Mucosa of rectum (tissue), 2 donors: ENCODE data around the gene ABCC5.

Source experiments
- H3K27ac ChIP-seq, 2 donors: one replicate each; pipeline ENCODE4 v1.7.0; 2013; ENCODE audit warnings: inconsistent platforms in 2 of 2, low read depth in 2 of 2, low read length in 2 of 2
- H3K27me3 ChIP-seq, 2 donors: one replicate each; pipeline ENCODE4 v1.7.0; 2013; ENCODE audit warnings: low read length in 2 of 2; ENCODE audit not compliant: control insufficient read depth in 2 of 2, insufficient read depth in 2 of 2
- H3K36me3 ChIP-seq, 2 donors: one replicate each; pipeline ENCODE4 v1.7.0; 2013; ENCODE audit warnings: low read length in 2 of 2; ENCODE audit not compliant: control insufficient read depth in 2 of 2, insufficient read depth in 2 of 2
- H3K4me1 ChIP-seq, 2 donors: one replicate each; pipeline ENCODE4 v1.7.0; 2013; ENCODE audit warnings: low read length in 2 of 2, mild to moderate bottlenecking in 1 of 2; ENCODE audit not compliant: control insufficient read depth in 2 of 2, insufficient read depth in 2 of 2
- H3K4me3 ChIP-seq, 2 donors: one replicate each; pipeline ENCODE4 v1.7.0; 2013; ENCODE audit warnings: low read length in 2 of 2
- H3K9ac ChIP-seq, 2 donors: one replicate each; pipeline ENCODE4 v1.7.0; 2013; ENCODE audit warnings: low read length in 2 of 2, low read depth in 1 of 2, mild to moderate bottlenecking in 1 of 2
- H3K9me3 ChIP-seq, 2 donors: one replicate each; pipeline ENCODE4 v1.7.0; 2013; ENCODE audit warnings: low read length in 2 of 2; ENCODE audit not compliant: control insufficient read depth in 2 of 2
- donor health status: healthy.
- donor health status: Normal muscosa, but diverticular disease.

Gene ABCC5

GRCh38 chr3:183980403-183980802 lies 37.3 kb downstream of the ABCC5 start:
- Histone ChIP-seq H3K36me3 (peaks cover 10 to 23% of the 10 kb centered on the region in 2 donors), H3K9ac (no peak overlapping the region), H3K9me3 (no peaks in the 10 kb centered on the region), H3K27ac (no peak overlapping the region), H3K4me1 (no peaks in the 10 kb centered on the region), H3K27me3 (no peaks in the 10 kb centered on the region), H3K4me3 (no peak overlapping the region)

GRCh38 chr3:183975981-183976662 lies 41.6 kb downstream of the ABCC5 start:
- no peak overlapping the region for H3K9ac ChIP-seq
- no peaks in the 10 kb centered on the region for H3K27me3 ChIP-seq
- no peaks in the 10 kb centered on the region for H3K4me1 ChIP-seq
- H3K36me3 ChIP-seq, result peaks cover 13 to 15% of the 10 kb centered on the region in 2 donors
- no peak overlapping the region for H3K27ac ChIP-seq
- H3K9me3 ChIP-seq, result no peaks in the 10 kb centered on the region
- no peak overlapping the region for H3K4me3 ChIP-seq

GRCh38 chr3:183968666-183969245 lies 48.9 kb downstream of the ABCC5 start:
- Histone ChIP-seq H3K9ac (no peak overlapping the region), H3K4me3 (no peak overlapping the region), H3K9me3 (no peaks in the 10 kb centered on the region), H3K27me3 (no peaks in the 10 kb centered on the region), H3K27ac (no peak overlapping the region), H3K36me3 (peaks cover 39 to 42% of the 10 kb centered on the region in 2 donors), H3K4me1 (no peaks in the 10 kb centered on the region)

- Histone ChIP-seq H3K4me3 (no peak overlapping the region), H3K27me3 (no peaks in the 10 kb centered on the region), H3K36me3 (peaks cover 45 to 51% of the 10 kb centered on the region in 2 donors), H3K9ac (no peak overlapping the region), H3K9me3 (no peaks in the 10 kb centered on the region), H3K4me1 (no peaks in the 10 kb centered on the region), H3K27ac (no peak overlapping the region)
These were observed 50.0 kb downstream of the ABCC5 start for GRCh38 chr3:183967693-183968092.

- H3K27me3 ChIP-seq, result no peaks in the 10 kb centered on the region
- no peaks in the 10 kb centered on the region for H3K9me3 ChIP-seq
- H3K36me3 ChIP-seq, result peaks cover 38 to 48% of the 10 kb centered on the region in 2 donors
- no peak overlapping the region for H3K9ac ChIP-seq
- no peak overlapping the region for H3K27ac ChIP-seq
- H3K4me1 ChIP-seq, result no peaks in the 10 kb centered on the region
- H3K4me3 ChIP-seq, result no peak overlapping the region
These were observed 51.3 kb downstream of the ABCC5 start for GRCh38 chr3:183966361-183966791.

- peaks cover 8 to 15% of the 10 kb centered on the region in 2 donors for H3K4me1 ChIP-seq
These were observed 54.9 kb downstream of the ABCC5 start for GRCh38 chr3:183962807-183963206.

GRCh38 chr3:183959214-183959613 lies 58.5 kb downstream of the ABCC5 start:
- peaks cover 8 to 15% of the 10 kb centered on the region in 2 donors for H3K4me1 ChIP-seq
- H3K36me3 ChIP-seq, result peaks cover 18 to 29% of the 10 kb centered on the region in 2 donors

More at GRCh38 chr3:183962807-183963206, 54.9 kb downstream of the ABCC5 start:
- H3K9ac ChIP-seq, result no peak overlapping the region
- H3K36me3 ChIP-seq, result peaks cover 42 to 53% of the 10 kb centered on the region in 2 donors
- no peaks in the 10 kb centered on the region for H3K9me3 ChIP-seq
- no peak overlapping the region for H3K27ac ChIP-seq
- no peaks in the 10 kb centered on the region for H3K27me3 ChIP-seq
- H3K4me3 ChIP-seq, result no peak overlapping the region

GRCh38 chr3:183958775-183959174 lies 58.9 kb downstream of the ABCC5 start:
- Histone ChIP-seq H3K36me3 (peaks cover 16 to 25% of the 10 kb centered on the region in 2 donors), H3K9ac (peak overlapping the region in 1 of 2 donors; percentile 48), H3K27ac (peak overlapping the region; percentile 77 to 87), H3K27me3 (no peaks in the 10 kb centered on the region), H3K4me1 (peaks cover 8 to 15% of the 10 kb centered on the region in 2 donors), H3K4me3 (no peak overlapping the region), H3K9me3 (no peaks in the 10 kb centered on the region)

More at GRCh38 chr3:183959214-183959613, 58.5 kb downstream of the ABCC5 start:
- H3K9ac ChIP-seq, result peak overlapping the region in 1 of 2 donors; percentile 48
- no peaks in the 10 kb centered on the region for H3K27me3 ChIP-seq
- peak overlapping the region; percentile 77 to 87 for H3K27ac ChIP-seq
- H3K9me3 ChIP-seq, result no peaks in the 10 kb centered on the region
- H3K4me3 ChIP-seq, result no peak overlapping the region

GRCh38 chr3:183958226-183958625 lies 59.5 kb downstream of the ABCC5 start:
- Histone ChIP-seq H3K9ac (peak overlapping the region in 1 of 2 donors; percentile 56), H3K36me3 (peaks cover 11 to 21% of the 10 kb centered on the region in 2 donors), H3K27me3 (no peaks in the 10 kb centered on the region), H3K9me3 (no peaks in the 10 kb centered on the region), H3K27ac (peak overlapping the region; percentile 77 to 87), H3K4me3 (no peak overlapping the region), H3K4me1 (peaks cover 8 to 15% of the 10 kb centered on the region in 2 donors)

- peaks cover 8 to 15% of the 10 kb centered on the region in 2 donors for H3K4me1 ChIP-seq
- H3K27ac ChIP-seq, result no peak overlapping the region
- H3K9ac ChIP-seq, result no peak overlapping the region
- peaks cover 9 to 15% of the 10 kb centered on the region in 2 donors for H3K36me3 ChIP-seq
- H3K4me3 ChIP-seq, result no peak overlapping the region
- no peaks in the 10 kb centered on the region for H3K9me3 ChIP-seq
- no peaks in the 10 kb centered on the region for H3K27me3 ChIP-seq
These were observed 62.8 kb downstream of the ABCC5 start for GRCh38 chr3:183954875-183955274.
